HEK293T (cell line): ENCODE measurements around the gene STK38.
A peak's percentile ranks its signal among the peaks of the same experiment; 100 is the strongest.

ENCODE experiments used
- BHLHE40 ChIP-seq: fragments of 450-650 bp; IDR thresholded peaks from 2 replicates; pipeline ENCODE4 v1.6.1; 2016; ENCODE audit warnings: mild to moderate bottlenecking, moderate library complexity, borderline replicate concordance
- HDGF ChIP-seq: fragments of 450-650 bp; IDR thresholded peaks from 2 replicates; pipeline ENCODE4 v1.6.1; 2017; ENCODE audit warnings: antibody characterized with exemption, borderline replicate concordance
- PKNOX1 ChIP-seq: fragments of 450-650 bp; IDR thresholded peaks from 2 replicates; pipeline ENCODE4 v1.6.1; 2016
- SP1 ChIP-seq: fragments of 450-650 bp; IDR thresholded peaks from 2 replicates; pipeline ENCODE4 v1.6.1; 2017
- TARDBP ChIP-seq: fragments of 450-650 bp; IDR thresholded peaks from 2 replicates; pipeline ENCODE4 v1.6.1; 2016

GRCh38 chr6:36546920-36547645 is at the start of gene STK38:
- no peak for TF ChIP-seq BHLHE40
- TF ChIP-seq SP1, result no peak
- 0 out of 2 replicates have a peak, but pooled peaks have one; percentile 26 for TF ChIP-seq HDGF
- no peak for TF ChIP-seq PKNOX1
- TF ChIP-seq TARDBP, result no peak
